A673 (cell line): ENCODE data around the gene HMCES.

ENCODE experiments used
- EZH2 ChIP-seq: fragments of 200-600 bp; sonication (generic); IDR thresholded peaks from 2 replicates; pipeline ENCODE4 v1.6.1; 2017; ENCODE audit warnings: borderline replicate concordance, low read depth, mild to moderate bottlenecking, mixed read lengths, antibody characterized with exemption, low read length; ENCODE audit not compliant: poor library complexity, severe bottlenecking
- TF ChIP-seq, protein P1 (sequence below): fragments of 300-800, 200-600 bp; sonication (generic); conservative IDR thresholded peaks from 2 replicates; pipeline ENCODE4 v1.5.1; 2017; ENCODE audit warnings: low read depth, mild to moderate bottlenecking, antibody characterized with exemption, low read length, moderate library complexity, mixed read lengths

DNA sequence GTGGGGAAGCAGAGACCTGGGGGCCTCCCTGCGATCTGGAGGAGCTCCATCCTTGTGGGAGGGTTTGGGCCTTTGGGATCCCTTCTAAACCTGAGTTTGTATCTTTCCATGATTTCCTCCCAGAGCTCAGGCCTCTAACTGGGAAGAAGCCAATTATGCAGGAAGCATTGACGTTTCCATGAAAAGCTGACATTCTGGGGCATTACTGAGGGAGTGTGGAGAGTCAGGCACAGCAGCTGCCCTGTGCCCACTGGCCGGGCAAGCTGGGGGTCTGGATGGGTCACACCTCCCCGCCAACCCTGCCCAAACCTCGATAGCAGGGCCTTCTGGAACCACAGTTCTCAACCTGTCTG, 74.9 kb downstream of the HMCES start:
- TF ChIP-seq EZH2, result no peak
- TF ChIP-seq, protein P1, sequence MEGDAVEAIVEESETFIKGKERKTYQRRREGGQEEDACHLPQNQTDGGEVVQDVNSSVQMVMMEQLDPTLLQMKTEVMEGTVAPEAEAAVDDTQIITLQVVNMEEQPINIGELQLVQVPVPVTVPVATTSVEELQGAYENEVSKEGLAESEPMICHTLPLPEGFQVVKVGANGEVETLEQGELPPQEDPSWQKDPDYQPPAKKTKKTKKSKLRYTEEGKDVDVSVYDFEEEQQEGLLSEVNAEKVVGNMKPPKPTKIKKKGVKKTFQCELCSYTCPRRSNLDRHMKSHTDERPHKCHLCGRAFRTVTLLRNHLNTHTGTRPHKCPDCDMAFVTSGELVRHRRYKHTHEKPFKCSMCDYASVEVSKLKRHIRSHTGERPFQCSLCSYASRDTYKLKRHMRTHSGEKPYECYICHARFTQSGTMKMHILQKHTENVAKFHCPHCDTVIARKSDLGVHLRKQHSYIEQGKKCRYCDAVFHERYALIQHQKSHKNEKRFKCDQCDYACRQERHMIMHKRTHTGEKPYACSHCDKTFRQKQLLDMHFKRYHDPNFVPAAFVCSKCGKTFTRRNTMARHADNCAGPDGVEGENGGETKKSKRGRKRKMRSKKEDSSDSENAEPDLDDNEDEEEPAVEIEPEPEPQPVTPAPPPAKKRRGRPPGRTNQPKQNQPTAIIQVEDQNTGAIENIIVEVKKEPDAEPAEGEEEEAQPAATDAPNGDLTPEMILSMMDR, result no peak
